ENCODE data around the gene SLC35B2.
"Not testable (repeated sequence)": the region's sequence is repeated elsewhere in the genome, so short reads cannot be mapped to it uniquely, and the experiment has no call there.

Gene SLC35B2

DNA sequence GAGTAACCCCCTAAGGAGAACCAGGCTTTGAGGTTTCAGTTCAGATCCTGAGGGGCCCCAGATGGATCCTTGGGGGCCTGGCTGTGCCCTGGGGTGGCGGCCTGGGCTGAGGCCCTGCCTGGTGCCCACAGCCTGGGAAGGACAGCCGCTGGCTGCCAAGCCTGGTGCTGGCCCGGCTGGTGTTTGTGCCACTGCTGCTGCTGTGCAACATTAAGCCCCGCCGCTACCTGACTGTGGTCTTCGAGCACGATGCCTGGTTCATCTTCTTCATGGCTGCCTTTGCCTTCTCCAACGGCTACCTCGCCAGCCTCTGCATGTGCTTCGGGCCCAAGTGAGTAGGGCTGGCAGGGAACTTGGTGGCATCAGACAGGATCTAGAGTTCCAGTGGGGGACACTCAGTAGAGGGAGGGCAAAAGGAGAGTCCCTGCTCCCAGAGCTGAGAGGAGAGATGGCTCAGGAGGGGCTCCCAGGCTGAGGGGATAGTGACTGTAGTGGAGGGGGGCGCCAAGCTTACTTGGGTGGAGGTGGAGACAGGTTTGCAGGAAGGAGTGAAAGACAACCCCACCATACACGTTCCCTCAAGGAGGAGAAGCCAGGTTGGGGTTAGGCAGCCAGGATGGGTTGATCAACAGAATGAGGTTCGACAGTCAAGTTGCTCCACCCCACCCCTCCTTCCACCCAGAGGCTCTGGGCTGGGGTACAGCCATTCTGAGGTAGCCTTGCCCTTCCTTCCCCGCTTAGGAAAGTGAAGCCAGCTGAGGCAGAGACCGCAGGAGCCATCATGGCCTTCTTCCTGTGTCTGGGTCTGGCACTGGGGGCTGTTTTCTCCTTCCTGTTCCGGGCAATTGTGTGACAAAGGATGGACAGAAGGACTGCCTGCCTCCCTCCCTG, 24.4 kb downstream of the SLC35B2 start:
- no peak for DNase-seq

GRCh38 chr6:44231426-44231825, 25.9 kb downstream of the SLC35B2 start:
- DNase-seq, result not testable (repeated sequence)

DNA sequence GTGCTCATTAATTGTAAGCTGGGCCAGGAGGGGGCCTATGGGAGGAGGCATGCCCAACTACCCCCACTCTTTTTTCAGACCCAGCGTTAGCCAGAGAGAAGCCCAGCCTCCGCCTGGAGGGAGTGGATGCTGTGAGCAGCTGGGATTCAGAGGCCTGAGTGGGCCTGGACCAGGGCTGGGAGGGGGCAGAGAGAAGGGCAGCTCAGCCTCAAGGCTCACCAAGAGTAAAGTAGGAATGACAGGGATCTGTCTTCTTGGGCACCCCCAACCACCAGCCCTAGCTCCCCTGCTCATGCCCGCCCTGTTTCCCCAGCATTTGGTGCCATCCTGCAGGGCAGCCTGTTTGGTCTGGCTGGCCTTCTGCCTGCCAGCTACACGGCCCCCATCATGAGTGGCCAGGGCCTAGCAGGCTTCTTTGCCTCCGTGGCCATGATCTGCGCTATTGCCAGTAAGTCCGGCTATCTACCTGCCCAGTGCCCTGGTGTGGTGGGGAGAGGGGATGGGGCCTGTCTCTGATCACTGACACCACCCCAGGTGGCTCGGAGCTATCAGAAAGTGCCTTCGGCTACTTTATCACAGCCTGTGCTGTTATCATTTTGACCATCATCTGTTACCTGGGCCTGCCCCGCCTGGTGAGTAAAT, 27.2 kb downstream of the SLC35B2 start:
- DNase-seq, result no peak

- no peak for DNase-seq
Observed at GRCh38 chr6:44229376-44230033, 27.8 kb downstream of the SLC35B2 start.

DNA sequence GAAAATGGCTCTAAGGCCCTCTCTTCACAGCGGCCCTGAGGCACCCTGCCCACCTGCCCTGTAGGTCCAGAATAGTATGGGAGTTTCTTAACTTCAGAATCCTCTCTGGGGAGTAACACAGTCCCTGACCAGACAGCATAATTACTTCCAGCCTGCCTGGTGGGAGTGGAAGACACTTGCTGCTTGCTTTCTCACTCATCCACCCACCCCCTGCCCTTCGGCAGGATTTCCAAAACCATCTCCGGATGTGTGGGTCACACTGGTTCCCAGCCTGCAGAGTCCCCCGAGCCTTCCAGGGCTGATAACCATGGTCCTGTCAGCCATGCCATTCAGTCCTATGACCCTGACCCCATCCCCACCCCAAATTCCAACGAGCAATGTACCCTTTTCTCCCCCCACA, 28.5 kb downstream of the SLC35B2 start:
- no peak for DNase-seq

GRCh38 chr6:44228433-44228832, 28.9 kb downstream of the SLC35B2 start:
- DNase-seq, result no peak

- DNase-seq, result no peak
Observed at GRCh38 chr6:44228031-44228430, 29.3 kb downstream of the SLC35B2 start.

DNA sequence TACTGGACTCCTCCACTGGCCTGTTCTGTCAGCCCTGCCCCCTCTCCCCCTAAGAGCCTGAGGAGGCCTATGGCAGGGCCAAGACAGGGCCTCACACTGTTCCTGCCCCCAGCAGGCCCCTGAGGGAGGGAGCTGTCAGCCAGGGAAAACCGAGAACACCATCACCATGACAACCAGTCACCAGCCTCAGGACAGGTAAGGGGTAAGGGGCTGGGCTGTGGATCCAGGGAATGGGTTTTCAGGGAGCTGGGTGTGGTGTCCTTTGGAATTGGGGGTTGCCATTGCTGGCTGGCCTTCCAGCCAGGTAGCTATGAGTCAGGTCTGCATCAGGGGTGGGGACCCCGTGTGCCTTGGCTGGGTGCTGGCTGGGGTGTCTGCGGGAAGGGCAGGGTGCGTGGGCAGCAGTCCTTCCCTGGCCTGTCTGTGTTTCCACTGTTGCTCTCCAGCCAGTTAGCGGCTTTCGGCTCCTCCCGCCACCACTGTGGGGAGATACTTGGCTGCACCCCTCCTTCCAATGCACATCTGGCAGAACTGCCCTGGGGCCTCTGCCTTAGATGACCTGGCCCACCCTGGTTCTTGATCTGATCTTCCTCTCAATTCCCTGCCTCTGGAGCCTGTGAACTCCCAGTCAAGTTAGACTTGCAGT, 30.1 kb downstream of the SLC35B2 start:
- no peak for DNase-seq

DNA sequence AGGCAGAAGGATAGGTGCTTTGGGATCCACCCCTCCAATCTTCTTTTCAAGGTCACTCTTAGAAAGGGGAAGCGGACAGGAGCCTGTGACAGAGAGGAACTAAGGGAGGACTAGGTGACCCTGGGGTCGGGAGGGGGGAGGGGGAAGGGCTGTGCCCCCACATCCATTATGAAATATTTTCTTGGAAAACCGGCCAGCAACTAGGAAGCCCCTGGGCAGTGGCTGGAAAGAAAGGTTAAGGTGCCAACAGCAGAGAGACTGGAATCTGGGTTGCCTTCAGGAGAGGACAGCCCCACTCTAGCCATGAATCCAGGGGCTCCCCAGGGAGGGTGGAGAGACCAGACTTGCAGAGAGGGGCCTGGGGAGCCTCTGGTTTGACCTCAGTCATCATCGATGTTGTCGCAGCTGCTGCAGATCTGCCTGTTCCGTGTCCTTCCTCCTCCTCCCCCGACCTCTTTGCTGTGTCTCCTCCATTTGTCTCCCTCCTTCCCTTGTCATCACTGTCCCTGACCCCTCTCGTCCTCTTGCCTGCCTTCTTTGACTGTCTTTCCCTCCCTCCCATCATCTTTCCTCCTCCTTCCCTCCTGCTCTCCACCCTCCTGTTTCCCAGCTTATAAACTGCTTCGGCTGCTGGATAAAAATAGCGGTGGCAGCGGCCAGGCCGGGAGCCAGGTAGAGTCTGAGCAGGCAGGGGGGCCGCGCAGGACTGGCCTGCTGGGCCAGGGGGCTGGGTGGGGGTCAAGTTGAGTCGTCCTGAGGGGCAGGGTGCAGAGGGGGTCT, 30.8 kb downstream of the SLC35B2 start:
- DNase-seq, result no peak

DNA sequence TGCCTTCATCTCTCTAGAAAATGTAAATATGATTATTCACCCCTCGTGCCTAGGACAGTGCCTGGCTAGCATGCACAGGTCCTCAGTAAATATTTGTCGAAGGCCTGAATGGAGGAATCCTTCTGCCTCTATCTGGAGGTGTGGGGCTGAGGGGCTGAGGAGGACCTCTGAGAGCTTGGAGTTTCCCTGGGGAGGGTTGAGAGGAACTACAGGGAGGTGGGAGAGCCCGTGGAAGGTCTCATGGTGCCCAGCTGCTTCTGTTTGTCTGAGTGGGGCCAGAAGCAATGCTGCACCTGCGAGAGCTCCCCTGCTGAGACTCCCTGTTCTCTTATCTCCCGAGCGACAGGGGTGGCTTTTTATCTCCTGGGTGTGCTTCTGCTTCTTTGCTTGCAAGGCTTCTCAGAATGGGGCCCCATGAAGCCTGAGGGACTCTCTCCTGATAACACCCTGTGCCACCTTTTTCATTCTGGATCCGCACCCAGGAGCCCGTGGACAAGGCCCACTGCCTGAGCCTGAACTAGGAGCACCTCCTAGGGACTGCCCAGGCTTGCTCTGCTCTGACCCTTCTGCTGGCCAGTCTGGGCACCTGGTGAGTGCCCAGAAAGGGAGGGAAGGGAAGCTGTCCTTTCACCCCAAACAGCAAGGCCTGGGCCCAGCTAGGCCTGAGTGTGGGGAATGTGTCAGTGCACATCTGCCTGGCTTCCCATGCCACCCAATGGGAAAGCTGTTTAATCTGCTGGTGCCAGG, 31.6 kb downstream of the SLC35B2 start:
- no peak for DNase-seq

GRCh38 chr6:44224965-44225305, 32.4 kb downstream of the SLC35B2 start:
- no peak for DNase-seq

- DNase-seq, result no peak
Observed at GRCh38 chr6:44224029-44224964, 33.0 kb downstream of the SLC35B2 start.

GRCh38 chr6:44223319-44224028, 33.9 kb downstream of the SLC35B2 start, which contains the start of gene SLC29A1:
SLC29A1 (plus strand) TSS chr6:44223595; CDS start chr6:44227314, 3,719 bp downstream.
- peak; percentile 94 for DNase-seq

GRCh38 chr6:44222486-44223318, 34.6 kb downstream of the SLC35B2 start:
- no peak for DNase-seq

- DNase-seq, result no peak
Observed at GRCh38 chr6:44221961-44222335, 35.4 kb downstream of the SLC35B2 start.

DNA sequence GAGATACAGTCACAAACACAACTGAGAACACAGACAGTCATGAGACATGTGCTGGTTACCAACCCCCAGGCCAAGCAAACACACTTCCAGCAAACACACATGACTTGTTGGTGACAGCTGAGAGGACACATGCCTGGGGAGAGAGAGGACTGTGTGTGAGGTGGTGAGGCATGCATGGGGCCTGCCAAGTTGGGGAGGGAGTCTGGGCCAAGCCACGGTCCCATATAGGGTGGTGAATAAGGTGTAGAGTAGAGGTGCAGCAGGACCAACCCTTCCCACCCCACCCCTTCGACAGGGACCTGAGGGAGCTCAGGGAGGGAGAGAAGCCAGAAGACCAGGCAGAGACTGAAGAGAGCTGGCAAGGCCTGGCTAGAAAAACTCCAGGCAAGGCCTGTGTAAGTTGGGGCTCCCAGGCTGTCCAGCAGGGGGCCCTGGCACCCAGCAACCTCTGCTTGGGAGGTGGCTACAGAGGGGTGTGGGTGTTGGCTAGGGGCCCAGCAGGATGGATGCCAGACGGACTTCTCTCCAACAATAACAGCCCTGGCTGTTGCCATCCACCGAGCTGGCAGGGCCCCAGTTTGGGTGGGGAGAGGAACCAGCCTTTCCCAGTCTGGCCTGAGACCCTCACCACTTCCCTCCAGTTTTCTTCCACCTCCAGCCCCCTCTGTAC, 35.9 kb downstream of the SLC35B2 start:
- peak; percentile 84 for DNase-seq

DNA sequence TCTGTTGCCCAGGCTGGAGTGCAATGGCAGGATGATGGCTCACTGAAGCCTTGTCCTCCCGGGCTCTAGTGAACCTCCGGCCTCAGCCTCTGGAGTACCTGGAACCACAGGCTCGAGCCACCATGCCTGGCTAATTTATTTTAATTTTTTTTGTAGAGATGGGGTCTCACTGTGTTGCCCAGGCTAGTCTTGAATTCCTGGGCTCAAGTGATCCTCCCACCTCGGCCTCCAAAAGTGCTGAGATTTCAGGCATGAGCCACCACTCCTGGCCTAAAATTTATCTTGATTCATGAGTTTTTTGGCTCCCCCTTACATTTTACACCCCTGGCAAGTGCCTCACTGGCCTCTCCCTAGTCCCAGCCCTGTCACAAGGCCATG, 36.4 kb downstream of the SLC35B2 start:
- no peak for DNase-seq

Data from activated CD8-positive, alpha-beta memory T cell treated with anti-CD3 and anti-CD28 coated beads for 24 hours (primary cell).